GM12878 (cell line): ENCODE measurements around the gene FOXO3. TPM values are rescaled to one million over a fixed set of nuclear protein-coding genes. Genes with fewer than 3 reads are reported as not detected.

Source experiments
- ATAC-seq: fragments of 200-7000 bp; cut with Tn5 transposase; 3 replicates; pipeline ENCODE4 v1.9.1; 2020; ENCODE audit warnings: mild to moderate bottlenecking, moderate library complexity
- BruUV-seq: library from RNA; stranded (reverse); fragments of 400-500 nt; replicated peaks from 2 replicates; lab custom pipeline; 2021; lab: Mats Ljungman, UMichigan
- CTCF ChIA-PET: fragments of 300-600 bp; sonication (Branson Sonifier 250); formaldehyde crosslinking; extraction: SDS; loops from one replicate; lab custom pipeline; 2021; ENCODE audit warnings: inconsistent platforms; lab: Yijun Ruan, JAX
- POLR2A ChIA-PET: fragments of 350-600 bp; formaldehyde crosslinking; extraction: SDS; loops from one replicate; lab custom pipeline; 2021; ENCODE audit warnings: inconsistent platforms; lab: Charles Lee
- RAD21 ChIA-PET: fragments of 300-600 bp; sonication (Branson Sonifier 250); formaldehyde crosslinking; loops from one replicate; lab custom pipeline; 2023; ENCODE audit warnings: antibody characterized with exemption; ENCODE audit not compliant: unreplicated experiment; lab: Charles Lee
- SMC1A ChIA-PET: fragments of 300-600 bp; sonication (Branson Sonifier 250); formaldehyde crosslinking; loops from one replicate; lab custom pipeline; 2023; ENCODE audit not compliant: unreplicated experiment, uncharacterized antibody; lab: Charles Lee
- DNase-seq: peaks from one replicate; pipeline ENCODE4 v3.0.0-alpha.2; 2011; ENCODE audit warnings: low read depth, low spot score
- FAIRE-seq: peaks from 3 replicates; lab custom pipeline; 2011; peaks lifted over from hg19 to GRCh38; lab: Jason Lieb, UNC
- H2AFZ ChIP-seq: 2 replicates; pipeline ENCODE4 v1.6.0; 2011; ENCODE audit warnings: low read depth, low read length, control low read depth; ENCODE audit not compliant: control insufficient read depth
- H3K27ac ChIP-seq: 2 replicates; pipeline ENCODE4 v1.5.1; 2011; ENCODE audit warnings: control low read depth; ENCODE audit not compliant: control insufficient read depth, insufficient read depth
- H3K27me3 ChIP-seq, 2 experiments: replicated peaks in 1 of 2; 2 replicates each; pipeline versions ENCODE4 v1.6.0 to v1.6.1; 2011; ENCODE audit warnings: low read length in 1 of 2; ENCODE audit not compliant: control insufficient read depth in 2 of 2, insufficient read depth in 2 of 2
- H3K36me3 ChIP-seq, 2 experiments: 2 replicates each; pipeline ENCODE4 v1.5.1; 2011; ENCODE audit warnings: low read length in 1 of 2; ENCODE audit not compliant: control insufficient read depth in 2 of 2, insufficient read depth in 2 of 2
- H3K4me1 ChIP-seq: 2 replicates; pipeline ENCODE4 v1.6.1; 2011; ENCODE audit warnings: mild to moderate bottlenecking, low read length, moderate library complexity, mixed read lengths; ENCODE audit not compliant: control insufficient read depth, insufficient read depth
- H3K4me2 ChIP-seq: 2 replicates; pipeline ENCODE4 v1.6.0; 2011; ENCODE audit warnings: control low read depth; ENCODE audit not compliant: control insufficient read depth, insufficient read depth
- H3K4me3 ChIP-seq: fragments of 200-600 bp; sonication (generic); 2 replicates; pipeline ENCODE4 v1.5.1; 2016
- H3K79me2 ChIP-seq: 2 replicates; pipeline ENCODE4 v1.6.0; 2011; ENCODE audit warnings: low read length; ENCODE audit not compliant: control insufficient read depth, insufficient read depth
- H3K9ac ChIP-seq: 2 replicates; pipeline ENCODE4 v1.8.0; 2011; ENCODE audit warnings: low read length, control low read depth, mixed read lengths; ENCODE audit not compliant: control insufficient read depth, insufficient read depth
- H3K9me3 ChIP-seq: replicated peaks from 3 replicates; pipeline ENCODE4 v1.5.1; 2011; ENCODE audit warnings: mild to moderate bottlenecking, low read length; ENCODE audit not compliant: control insufficient read depth, insufficient read depth
- H4K20me1 ChIP-seq: 2 replicates; pipeline ENCODE4 v1.6.0; 2011; ENCODE audit not compliant: control insufficient read depth, insufficient read depth
- ASH2L ChIP-seq: fragments of 300-600, 200-600 bp; sonication (generic); IDR thresholded peaks from 2 replicates; pipeline ENCODE4 v1.6.1; 2017; ENCODE audit warnings: low read depth, mild to moderate bottlenecking, borderline replicate concordance
- BRCA1 ChIP-seq: IDR thresholded peaks from 2 replicates; pipeline ENCODE4 v1.6.1; 2011; ENCODE audit warnings: low read depth, low read length, improper control_type of control experiment
- CHD1 ChIP-seq: IDR thresholded peaks from 2 replicates; pipeline ENCODE4 v1.6.1; 2012; ENCODE audit warnings: low read depth, low read length, improper control_type of control experiment
- MYB ChIP-seq: fragments of 150-350 bp; IDR thresholded peaks from 2 replicates; pipeline ENCODE4 v1.6.1; 2014; ENCODE audit warnings: mild to moderate bottlenecking, low read depth, low read length, borderline replicate concordance
- NFYB ChIP-seq: IDR thresholded peaks from 2 replicates; pipeline ENCODE4 v1.6.1; 2011; ENCODE audit warnings: low read depth, mild to moderate bottlenecking, low read length, improper control_type of control experiment, moderate library complexity; ENCODE audit not compliant: insufficient read depth
- RAD51 ChIP-seq: fragments of 450-650 bp; IDR thresholded peaks from 2 replicates; pipeline ENCODE4 v1.6.1; 2016; ENCODE audit warnings: moderate library complexity, mild to moderate bottlenecking, inconsistent platforms
- SPI1 ChIP-seq: IDR thresholded peaks from 2 replicates; pipeline ENCODE4 v1.6.1; 2011; ENCODE audit warnings: low read depth, mild to moderate bottlenecking, low read length, moderate library complexity, borderline replicate concordance; ENCODE audit not compliant: insufficient read depth
- WGBS: methylation state at CpG from one replicate; pipeline ENCODE4 v1.1.6; 2016; ENCODE audit warnings: low lambda C conversion rate; ENCODE audit not compliant: insufficient replicate concordance, insufficient coverage; ENCODE audit errors: missing lambda C conversion rate; 5-methylcytosine and 5-hydroxymethylcytosine counted together
- in situ Hi-C: fragments of 300-500 bp; cut with MboI; formaldehyde crosslinking; loops from 9 replicates; pipeline ENCODE4 v1.14.3; 2018; ENCODE audit warnings: mixed read lengths
- intact Hi-C: fragments of 100-400 bp; cut with micrococcal nuclease; formaldehyde crosslinking; loops from one replicate; pipeline ENCODE4 v1.14.2; 2022; ENCODE audit not compliant: unreplicated experiment
- polyA plus RNA-seq, 11 experiments: library from polyadenylated mRNA; depleted of rRNA in 4 of 11; unstranded in 6 of 11; stranded (reverse) in 5 of 11; fragments of >200 nt; fragmentation: Nextera tagmentation in 4 of 11; fragmentation: Illumina TruSeq in 1 of 11; extraction: Ambion mirVana in 4 of 11; extraction: Trizol in 1 of 11; gene quantifications; 1 replicate in 1 of 11; 2 replicates in 10 of 11; pipeline versions ENCODE4 v1.2.1 to v1.2.3, GENCODE V29; 2011 to 2016; ENCODE audit warnings: inconsistent platforms in 2 of 11, missing spikeins in 2 of 11, low read depth in 1 of 11
- total RNA-seq, 4 experiments: library from RNA; depleted of rRNA in 3 of 4; stranded (reverse); fragments of >200 nt in 3 of 4; fragmentation: Illumina TruSeq in 1 of 4; extraction: Trizol in 1 of 4; gene quantifications; 2 replicates each; pipeline versions ENCODE4 v1.2.1 to v1.2.3, GENCODE V29; 2013 to 2021
- TF ChIP-seq, protein P1 (sequence below): fragments of 450-650 bp; IDR thresholded peaks from 2 replicates; pipeline ENCODE4 v1.6.1; 2014; ENCODE audit warnings: mild to moderate bottlenecking
- TF ChIP-seq, protein P2 (sequence below): IDR thresholded peaks from 2 replicates; pipeline ENCODE4 v1.6.1; 2011; ENCODE audit warnings: mild to moderate bottlenecking, low read depth, low read length, moderate library complexity; ENCODE audit not compliant: insufficient replicate concordance

FOXO3 gene
- total and polyA plus RNA-seq, 10 of the 15 experiments (the other 5 are each of a cell fraction or from before 2014, with no cell fraction given), result 0.82 to 4.5 (median 1.7) TPM

DNA sequence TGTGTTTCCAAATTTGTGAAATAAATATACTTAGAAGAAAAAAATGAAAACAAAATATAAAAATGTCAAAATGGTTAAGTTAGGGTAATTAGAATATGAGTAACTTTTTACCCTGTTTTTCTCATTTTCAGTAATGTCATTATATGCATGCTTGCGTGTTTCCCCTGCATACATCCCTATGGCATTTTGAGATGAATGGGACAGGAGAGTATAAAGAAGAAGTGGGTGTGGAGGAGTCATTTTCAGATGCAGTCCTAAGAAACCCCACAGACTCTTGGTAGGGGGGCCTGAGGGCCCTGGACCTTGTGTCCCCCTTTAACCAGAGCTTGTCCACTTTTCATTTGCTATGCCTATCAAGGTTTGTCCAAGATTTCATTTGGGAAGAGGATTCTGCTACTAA is 77.2 kb downstream of the FOXO3 start (continued):
- TF ChIP-seq BRCA1 (no peak), NFYB (no peak), RAD51 (no peak), MYB (no peak)
- TF ChIP-seq, protein P1, sequence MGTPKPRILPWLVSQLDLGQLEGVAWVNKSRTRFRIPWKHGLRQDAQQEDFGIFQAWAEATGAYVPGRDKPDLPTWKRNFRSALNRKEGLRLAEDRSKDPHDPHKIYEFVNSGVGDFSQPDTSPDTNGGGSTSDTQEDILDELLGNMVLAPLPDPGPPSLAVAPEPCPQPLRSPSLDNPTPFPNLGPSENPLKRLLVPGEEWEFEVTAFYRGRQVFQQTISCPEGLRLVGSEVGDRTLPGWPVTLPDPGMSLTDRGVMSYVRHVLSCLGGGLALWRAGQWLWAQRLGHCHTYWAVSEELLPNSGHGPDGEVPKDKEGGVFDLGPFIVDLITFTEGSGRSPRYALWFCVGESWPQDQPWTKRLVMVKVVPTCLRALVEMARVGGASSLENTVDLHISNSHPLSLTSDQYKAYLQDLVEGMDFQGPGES, result no peak

DNA sequence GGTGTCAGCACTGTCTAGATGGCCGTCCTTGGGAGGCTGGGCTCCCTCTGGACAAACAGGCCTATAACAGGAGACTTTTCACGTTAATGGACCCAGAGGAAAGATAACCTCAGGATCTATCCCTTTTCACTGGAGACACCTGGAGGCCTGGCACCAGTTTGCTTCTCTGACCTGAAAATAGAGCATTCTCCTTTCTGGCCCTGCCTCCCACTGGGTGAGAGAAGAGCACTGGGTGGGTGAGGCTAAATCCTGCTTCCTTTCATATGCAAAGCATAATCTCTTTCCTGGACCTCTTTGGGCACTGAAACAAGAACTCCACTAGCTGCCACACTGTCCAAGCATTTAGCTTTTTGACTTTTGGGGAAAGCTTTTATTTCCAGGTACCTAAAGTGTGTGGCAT is 78.3 kb downstream of the FOXO3 start:
- ChIA-PET RAD21 (no interaction called here), SMC1A (interaction anchor here (1.0 to 1.5 kb wide), 4 partner anchors 12 to 74 kb away, joined by 3 to 4 read pairs (median 3); no protein-coding TSS in a partner anchor), CTCF (interaction anchor here (1.6 kb wide), 1 partner anchor 10 kb away, joined by 3 read pairs; no protein-coding TSS in a partner anchor), POLR2A (no interaction called here)
- H4K20me1 ChIP-seq, result no peaks in the 10 kb centered on the region; the same call in 1 of the 2 replicates
- no peak for DNase-seq
- no peaks in the 10 kb centered on the region for H3K9me3 ChIP-seq
- H3K27ac ChIP-seq, result no peak overlapping the region
- H3K4me1 ChIP-seq, result peaks cover 13% of the 10 kb centered on the region; the same call in 1 of the 2 replicates
- in situ Hi-C loops, result no loop called here
- 100% methylated on average over 2 of the region's 2 CpGs for WGBS
- no peaks in the 10 kb centered on the region for H3K27me3 ChIP-seq
- TF ChIP-seq ASH2L, result no peak
- TF ChIP-seq SPI1, result no peak
- TF ChIP-seq BRCA1, result no peak
- TF ChIP-seq, protein P2, sequence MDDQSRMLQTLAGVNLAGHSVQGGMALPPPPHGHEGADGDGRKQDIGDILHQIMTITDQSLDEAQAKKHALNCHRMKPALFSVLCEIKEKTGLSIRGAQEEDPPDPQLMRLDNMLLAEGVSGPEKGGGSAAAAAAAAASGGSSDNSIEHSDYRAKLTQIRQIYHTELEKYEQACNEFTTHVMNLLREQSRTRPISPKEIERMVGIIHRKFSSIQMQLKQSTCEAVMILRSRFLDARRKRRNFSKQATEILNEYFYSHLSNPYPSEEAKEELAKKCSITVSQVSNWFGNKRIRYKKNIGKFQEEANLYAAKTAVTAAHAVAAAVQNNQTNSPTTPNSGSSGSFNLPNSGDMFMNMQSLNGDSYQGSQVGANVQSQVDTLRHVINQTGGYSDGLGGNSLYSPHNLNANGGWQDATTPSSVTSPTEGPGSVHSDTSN, result no peak
- TF ChIP-seq CHD1, result no peak
- intact Hi-C loops, result loop anchor here (5.0 kb wide), 1 partner anchor 77 kb away; the partner anchor contains the start of gene FOXO3
- BruUV-seq, result no TSS peak
- no peak overlapping the region for H3K4me2 ChIP-seq
- H2AFZ ChIP-seq, result no peak overlapping the region
- no peak overlapping the region for H3K4me3 ChIP-seq
- FAIRE-seq, result no peak
- H3K79me2 ChIP-seq, result peaks cover 12% of the 10 kb centered on the region
- no peak for ATAC-seq
- H3K36me3 ChIP-seq, result no peaks in the 10 kb centered on the region
- H3K9ac ChIP-seq, result no peak overlapping the region
